Measurements from ENCODE around the gene DPT. TPM values are rescaled to one million over a fixed set of nuclear protein-coding genes. Genes with fewer than 3 reads are reported as not detected.

Gene DPT
- total and polyA plus RNA-seq, 2 donors (not counting 3 experiments of a cell fraction or from before 2014, with no cell fraction given), result not detected

DNA sequence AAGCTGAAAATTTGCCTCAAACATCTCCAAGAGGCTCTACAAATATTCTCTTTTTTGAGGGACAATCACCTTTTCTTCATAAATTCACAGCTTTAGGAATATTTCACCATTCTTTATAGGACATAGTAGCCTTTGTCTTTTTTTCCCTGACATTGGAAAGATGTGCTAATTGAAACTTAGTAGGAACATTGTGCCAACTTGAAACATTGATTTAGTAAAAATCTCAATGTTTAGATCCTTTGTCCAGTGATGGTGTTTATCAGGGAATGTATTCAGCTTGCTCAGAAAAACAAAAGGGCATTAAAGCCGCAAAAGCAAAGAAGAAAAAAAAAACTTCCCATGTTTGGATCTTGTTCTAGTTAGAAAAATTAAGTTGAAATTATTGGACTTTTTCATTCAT is 52.1 kb downstream of the DPT start:
- no peaks in the 10 kb centered on the region for H3K9me3 ChIP-seq (replicated peaks; ENCODE audit: control insufficient read depth, insufficient read depth, low read length)
- DNase-seq (ENCODE audit: low read depth, low spot score) (no peak), FAIRE-seq (no peak)
- H3K79me2 ChIP-seq (ENCODE audit: control insufficient read depth, insufficient read depth, low read length), result no peaks in the 10 kb centered on the region
- no peaks in the 10 kb centered on the region for H3K36me3 ChIP-seq (ENCODE audit: control insufficient read depth in 2 of 2, extremely low read depth in 1 of 2, insufficient read depth in 2 of 2, low read length in 2 of 2)
- POLR2A ChIA-PET, result no interaction called here
- H3K27me3 ChIP-seq (ENCODE audit: control insufficient read depth in 2 of 2, insufficient read depth in 2 of 2, low read length in 2 of 2), result no peaks in the 10 kb centered on the region
- intact Hi-C loops (cut with micrococcal nuclease), result no loop called here
- CTCF ChIA-PET, result no interaction called here
- H4K20me1 ChIP-seq (replicated peaks; ENCODE audit: control insufficient read depth, extremely low read depth, insufficient read depth, low read length), result no peaks in the 10 kb centered on the region
- no peak overlapping the region for H3K9ac ChIP-seq (replicated peaks; ENCODE audit: extremely low read depth, insufficient read depth, low read length)
- no TSS peak for BruUV-seq (replicated peaks)
- H2AFZ ChIP-seq (ENCODE audit: low read depth, low read length), result no peak overlapping the region
- TF ChIP-seq GATA2 (IDR thresholded peaks at IDR 0.05; ENCODE audit: insufficient read depth, insufficient read length, low read depth, low read length) (no peak), MYC (IDR thresholded peaks at IDR 0.05; ENCODE audit: low read depth, low read length) (no peak), JUN (IDR thresholded peaks at IDR 0.05; ENCODE audit: borderline replicate concordance, insufficient read depth, insufficient read length, low read depth) (no peak)
- TF ChIP-seq, protein P1, sequence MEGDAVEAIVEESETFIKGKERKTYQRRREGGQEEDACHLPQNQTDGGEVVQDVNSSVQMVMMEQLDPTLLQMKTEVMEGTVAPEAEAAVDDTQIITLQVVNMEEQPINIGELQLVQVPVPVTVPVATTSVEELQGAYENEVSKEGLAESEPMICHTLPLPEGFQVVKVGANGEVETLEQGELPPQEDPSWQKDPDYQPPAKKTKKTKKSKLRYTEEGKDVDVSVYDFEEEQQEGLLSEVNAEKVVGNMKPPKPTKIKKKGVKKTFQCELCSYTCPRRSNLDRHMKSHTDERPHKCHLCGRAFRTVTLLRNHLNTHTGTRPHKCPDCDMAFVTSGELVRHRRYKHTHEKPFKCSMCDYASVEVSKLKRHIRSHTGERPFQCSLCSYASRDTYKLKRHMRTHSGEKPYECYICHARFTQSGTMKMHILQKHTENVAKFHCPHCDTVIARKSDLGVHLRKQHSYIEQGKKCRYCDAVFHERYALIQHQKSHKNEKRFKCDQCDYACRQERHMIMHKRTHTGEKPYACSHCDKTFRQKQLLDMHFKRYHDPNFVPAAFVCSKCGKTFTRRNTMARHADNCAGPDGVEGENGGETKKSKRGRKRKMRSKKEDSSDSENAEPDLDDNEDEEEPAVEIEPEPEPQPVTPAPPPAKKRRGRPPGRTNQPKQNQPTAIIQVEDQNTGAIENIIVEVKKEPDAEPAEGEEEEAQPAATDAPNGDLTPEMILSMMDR (IDR thresholded peaks at IDR 0.05; ENCODE audit: extremely low read depth in 1 of 2, insufficient read depth in 1 of 2, low read depth in 1 of 2, low read length in 2 of 2), result no peak
- H3K27ac ChIP-seq (ENCODE audit: insufficient read depth, low read depth, low read length), result no peak overlapping the region
- dilution Hi-C loops (cut with MboI; ENCODE audit: extremely low pct_ligation_motif_present, low sequenced_read_pairs), result no loop called here
- no peaks in the 10 kb centered on the region for H3K4me1 ChIP-seq (ENCODE audit: control insufficient read depth, extremely low read depth, insufficient read depth, low read length)
- H3K4me2 ChIP-seq (ENCODE audit: insufficient read depth, low read length), result no peak overlapping the region
- H3K9me1 ChIP-seq (replicated peaks; ENCODE audit: control insufficient read depth, extremely low read depth, insufficient read depth, low read length), result no peaks in the 10 kb centered on the region
- no peak overlapping the region for H3K4me3 ChIP-seq (replicated peaks in 1 of 3; ENCODE audit: insufficient read depth in 1 of 3, low read depth in 1 of 3, low read length in 3 of 3)

DNA sequence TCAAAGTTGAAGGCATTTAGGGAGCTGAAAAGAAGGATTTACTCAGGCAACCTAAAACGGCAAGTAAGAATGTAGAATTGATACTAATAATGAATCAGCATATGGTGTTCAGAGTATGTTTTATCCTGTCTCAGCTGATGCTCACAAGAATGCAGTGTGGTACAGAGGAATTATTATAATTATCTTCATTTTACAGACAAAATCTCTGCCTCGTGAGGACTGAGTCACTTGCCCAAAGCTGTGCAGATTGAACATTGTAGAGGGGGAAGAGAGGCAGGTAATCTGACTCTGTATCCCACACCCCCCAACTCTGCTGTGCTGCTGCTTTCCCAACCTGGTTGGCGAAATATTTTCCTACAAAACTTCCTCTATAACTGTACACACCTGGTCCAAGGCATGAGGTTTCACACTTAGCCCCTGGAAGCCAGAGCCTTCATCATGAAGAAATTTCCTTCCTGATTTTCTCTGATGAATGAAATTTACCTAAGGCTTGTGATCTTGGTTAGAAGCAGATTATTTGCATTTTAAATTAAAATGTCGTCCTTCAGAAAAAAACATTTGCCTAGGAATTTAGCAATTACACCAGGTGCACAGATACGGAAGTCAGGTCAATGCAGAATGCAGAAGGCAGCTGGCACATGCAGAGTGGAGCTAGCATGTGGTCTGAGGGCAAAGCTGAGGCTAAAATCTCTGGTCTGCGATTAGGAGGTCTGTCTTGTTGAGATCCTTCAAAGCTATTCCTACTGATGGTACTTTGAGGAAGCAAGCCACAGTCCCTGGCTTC is 52.8 kb downstream of the DPT start:
- no peak for FAIRE-seq
- intact Hi-C loops (cut with micrococcal nuclease), result no loop called here
- Histone ChIP-seq H4K20me1 (replicated peaks; ENCODE audit: control insufficient read depth, extremely low read depth, insufficient read depth, low read length) (no peaks in the 10 kb centered on the region), H2AFZ (ENCODE audit: low read depth, low read length) (no peak overlapping the region), H3K27ac (ENCODE audit: insufficient read depth, low read depth, low read length) (no peak overlapping the region), H3K4me2 (ENCODE audit: insufficient read depth, low read length) (no peak overlapping the region), H3K79me2 (ENCODE audit: control insufficient read depth, insufficient read depth, low read length) (no peaks in the 10 kb centered on the region), H3K36me3 (ENCODE audit: control insufficient read depth in 2 of 2, extremely low read depth in 1 of 2, insufficient read depth in 2 of 2, low read length in 2 of 2) (no peaks in the 10 kb centered on the region), H3K9me3 (replicated peaks; ENCODE audit: control insufficient read depth, insufficient read depth, low read length) (no peaks in the 10 kb centered on the region), H3K4me3 (replicated peaks in 1 of 3; ENCODE audit: insufficient read depth in 1 of 3, low read depth in 1 of 3, low read length in 3 of 3) (no peak overlapping the region), H3K9me1 (replicated peaks; ENCODE audit: control insufficient read depth, extremely low read depth, insufficient read depth, low read length) (no peaks in the 10 kb centered on the region), H3K9ac (replicated peaks; ENCODE audit: extremely low read depth, insufficient read depth, low read length) (no peak overlapping the region), H3K27me3 (ENCODE audit: control insufficient read depth in 2 of 2, insufficient read depth in 2 of 2, low read length in 2 of 2) (no peaks in the 10 kb centered on the region), H3K4me1 (ENCODE audit: control insufficient read depth, extremely low read depth, insufficient read depth, low read length) (no peaks in the 10 kb centered on the region)
- ChIA-PET CTCF (no interaction called here), POLR2A (no interaction called here)
- no peak for DNase-seq (ENCODE audit: low read depth, low spot score)
- TF ChIP-seq GATA2 (IDR thresholded peaks at IDR 0.05; ENCODE audit: insufficient read depth, insufficient read length, low read depth, low read length), result no peak
- TF ChIP-seq JUN (IDR thresholded peaks at IDR 0.05; ENCODE audit: borderline replicate concordance, insufficient read depth, insufficient read length, low read depth), result no peak
- no peak for TF ChIP-seq POLR2AphosphoS5 (IDR thresholded peaks at IDR 0.05; ENCODE audit: insufficient read depth, low read depth, low read length)
- TF ChIP-seq, protein P2, sequence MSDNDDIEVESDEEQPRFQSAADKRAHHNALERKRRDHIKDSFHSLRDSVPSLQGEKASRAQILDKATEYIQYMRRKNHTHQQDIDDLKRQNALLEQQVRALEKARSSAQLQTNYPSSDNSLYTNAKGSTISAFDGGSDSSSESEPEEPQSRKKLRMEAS (IDR thresholded peaks at IDR 0.05; ENCODE audit: insufficient read depth, insufficient read length), result no peak
- TF ChIP-seq POLR2A (IDR thresholded peaks at IDR 0.05; ENCODE audit: low read depth, low read length), result no peak
- TF ChIP-seq MYC (IDR thresholded peaks at IDR 0.05; ENCODE audit: low read depth, low read length), result no peak
- TF ChIP-seq EZH2 (IDR thresholded peaks at IDR 0.05; ENCODE audit: borderline replicate concordance, low read depth, low read length, severe bottlenecking), result no peak
- TF ChIP-seq, protein P1 (IDR thresholded peaks at IDR 0.05; ENCODE audit: extremely low read depth in 1 of 2, insufficient read depth in 1 of 2, low read depth in 1 of 2, low read length in 2 of 2), result no peak
- no peak for TF ChIP-seq FOS (IDR thresholded peaks at IDR 0.05; ENCODE audit: borderline replicate concordance, insufficient read depth, low read length)
- dilution Hi-C loops (cut with MboI; ENCODE audit: extremely low pct_ligation_motif_present, low sequenced_read_pairs), result no loop called here
- BruUV-seq (replicated peaks), result no TSS peak
